ENCODE results near the gene CNGA2. TPM values are rescaled to one million over a fixed set of nuclear protein-coding genes. Genes with fewer than 3 reads are reported as not detected.

The CNGA2 gene
- total RNA-seq, 4 donors from 2014 or later, result not detected

DNA sequence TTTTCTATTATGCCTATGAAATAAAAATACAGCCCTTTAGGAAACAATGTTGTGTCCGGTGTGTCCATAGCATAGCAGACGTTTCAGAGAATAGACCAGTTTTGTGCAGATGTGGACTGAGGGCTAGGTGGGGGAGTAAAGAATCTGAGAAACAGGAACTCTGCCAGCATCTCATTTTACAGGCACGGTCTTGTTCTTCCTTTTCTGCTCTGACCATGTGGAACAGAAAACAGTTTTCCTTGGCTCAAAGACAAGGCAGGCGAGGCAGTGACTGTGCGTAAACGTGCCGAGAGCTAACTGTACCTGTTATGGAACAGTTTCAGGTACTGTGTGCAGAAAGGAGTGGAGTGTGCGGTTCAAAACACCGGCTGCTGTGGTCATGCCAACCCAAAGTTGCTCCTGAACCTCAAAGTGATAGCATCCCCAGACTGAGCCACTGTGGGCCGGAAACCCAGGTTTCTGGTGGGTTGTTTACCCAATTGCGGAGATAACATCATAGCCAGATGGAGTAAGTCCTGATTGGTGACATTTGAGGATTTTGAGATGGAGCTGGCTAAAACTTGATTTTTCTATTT is 20.2 kb downstream of the CNGA2 start:
- H3K4me3 ChIP-seq, result no peak overlapping the region
- DNase-seq (ENCODE audit: low spot score in 2 of 2), result no peak
- H3K9me3 ChIP-seq, result no peaks in the 10 kb centered on the region
- H3K36me3 ChIP-seq, result no peaks in the 10 kb centered on the region
- 54 to 66% methylated on average over 11 of the region's 11 CpGs for WGBS, 2 donors
- TF ChIP-seq POLR2A (IDR thresholded peaks at IDR 0.05), result no peak
- TF ChIP-seq, protein P1, sequence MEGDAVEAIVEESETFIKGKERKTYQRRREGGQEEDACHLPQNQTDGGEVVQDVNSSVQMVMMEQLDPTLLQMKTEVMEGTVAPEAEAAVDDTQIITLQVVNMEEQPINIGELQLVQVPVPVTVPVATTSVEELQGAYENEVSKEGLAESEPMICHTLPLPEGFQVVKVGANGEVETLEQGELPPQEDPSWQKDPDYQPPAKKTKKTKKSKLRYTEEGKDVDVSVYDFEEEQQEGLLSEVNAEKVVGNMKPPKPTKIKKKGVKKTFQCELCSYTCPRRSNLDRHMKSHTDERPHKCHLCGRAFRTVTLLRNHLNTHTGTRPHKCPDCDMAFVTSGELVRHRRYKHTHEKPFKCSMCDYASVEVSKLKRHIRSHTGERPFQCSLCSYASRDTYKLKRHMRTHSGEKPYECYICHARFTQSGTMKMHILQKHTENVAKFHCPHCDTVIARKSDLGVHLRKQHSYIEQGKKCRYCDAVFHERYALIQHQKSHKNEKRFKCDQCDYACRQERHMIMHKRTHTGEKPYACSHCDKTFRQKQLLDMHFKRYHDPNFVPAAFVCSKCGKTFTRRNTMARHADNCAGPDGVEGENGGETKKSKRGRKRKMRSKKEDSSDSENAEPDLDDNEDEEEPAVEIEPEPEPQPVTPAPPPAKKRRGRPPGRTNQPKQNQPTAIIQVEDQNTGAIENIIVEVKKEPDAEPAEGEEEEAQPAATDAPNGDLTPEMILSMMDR (IDR thresholded peaks at IDR 0.05), result no peak
- no peak for TF ChIP-seq EP300 (IDR thresholded peaks at IDR 0.05)
- H3K4me1 ChIP-seq, result peaks cover 0 to 11% (median 0%) of the 10 kb centered on the region in 4 donors
- H3K27me3 ChIP-seq, result peaks cover 0 to 12% of the 10 kb centered on the region in 2 donors
- H3K27ac ChIP-seq, result no peak overlapping the region

DNA sequence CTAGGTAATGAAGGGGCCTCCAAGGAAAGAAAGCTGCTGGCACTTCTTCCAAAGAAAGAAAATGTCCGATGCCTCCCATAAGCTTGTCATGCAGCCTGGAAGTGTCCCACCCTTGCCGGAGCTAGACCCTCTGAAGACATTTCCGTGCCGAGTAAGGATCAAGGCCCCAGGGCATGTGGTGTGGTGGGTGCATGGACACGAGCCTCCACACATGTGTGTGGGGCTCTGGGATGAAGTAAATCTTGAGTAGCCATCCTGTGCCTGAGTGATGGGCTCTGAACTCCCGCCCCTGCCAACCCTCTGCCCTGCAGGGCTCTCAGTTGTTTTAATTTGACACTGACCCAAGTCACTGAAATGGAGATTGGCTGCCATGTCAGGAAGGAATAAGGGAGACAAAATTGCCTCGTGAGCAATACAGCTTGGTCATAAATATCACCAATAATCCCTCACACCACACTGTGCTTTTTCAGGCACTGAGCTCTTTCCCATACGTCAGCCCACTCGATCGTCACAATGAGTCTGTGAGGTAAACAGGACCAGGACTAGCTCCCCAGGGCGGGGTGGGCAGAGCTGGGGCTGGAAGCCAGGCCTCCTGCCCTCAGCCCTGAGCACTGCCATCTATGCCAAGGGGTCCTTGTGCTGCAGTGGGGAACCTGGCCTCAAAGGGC is 24.6 kb downstream of the CNGA2 start:
- TF ChIP-seq, protein P1 (IDR thresholded peaks at IDR 0.05), result no peak
- TF ChIP-seq EP300 (IDR thresholded peaks at IDR 0.05) (no peak), POLR2A (IDR thresholded peaks at IDR 0.05) (no peak)
- Histone ChIP-seq H3K27me3 (no peaks in the 10 kb centered on the region), H3K4me1 (no peaks in the 10 kb centered on the region), H3K4me3 (no peak overlapping the region), H3K27ac (no peak overlapping the region), H3K9me3 (no peaks in the 10 kb centered on the region), H3K36me3 (no peaks in the 10 kb centered on the region)
- no peak for DNase-seq (ENCODE audit: low spot score in 2 of 2)
- 84 to 98% methylated on average over 8 to 11 of the region's 11 CpGs for WGBS, 2 donors

DNA sequence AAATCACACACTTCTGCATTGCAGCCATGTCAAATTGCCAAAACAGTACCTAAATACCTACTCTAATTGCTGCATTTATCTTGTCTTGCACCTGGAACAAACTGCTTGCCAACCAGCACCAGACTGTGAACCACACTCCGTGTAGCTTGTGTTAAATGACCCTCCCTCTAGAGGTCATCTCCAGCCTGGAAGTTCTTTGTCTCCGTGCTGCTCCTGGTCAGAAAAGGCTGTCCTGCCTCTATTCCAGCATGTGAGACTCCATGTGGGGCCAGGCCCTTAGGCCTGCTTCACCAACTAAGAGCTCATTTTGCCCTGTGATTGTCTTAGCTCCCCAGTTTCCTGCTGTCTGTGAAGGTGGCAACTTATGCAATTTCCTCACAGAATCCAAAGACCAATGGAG is 28.3 kb downstream of the CNGA2 start:
- no peaks in the 10 kb centered on the region for H3K36me3 ChIP-seq
- WGBS, 2 donors, result 56 to 57% methylated on average over 2 of the region's 2 CpGs
- H3K27me3 ChIP-seq, result peaks cover 0 to 3% of the 10 kb centered on the region in 2 donors
- H3K4me1 ChIP-seq, result no peaks in the 10 kb centered on the region
- TF ChIP-seq, protein P1 (IDR thresholded peaks at IDR 0.05), result no peak
- no peak for TF ChIP-seq EP300 (IDR thresholded peaks at IDR 0.05)
- no peak for TF ChIP-seq POLR2A (IDR thresholded peaks at IDR 0.05)
- no peak overlapping the region for H3K4me3 ChIP-seq
- H3K9me3 ChIP-seq, result no peaks in the 10 kb centered on the region
- no peak overlapping the region for H3K27ac ChIP-seq
- no peak for DNase-seq (ENCODE audit: low spot score in 2 of 2)

DNA sequence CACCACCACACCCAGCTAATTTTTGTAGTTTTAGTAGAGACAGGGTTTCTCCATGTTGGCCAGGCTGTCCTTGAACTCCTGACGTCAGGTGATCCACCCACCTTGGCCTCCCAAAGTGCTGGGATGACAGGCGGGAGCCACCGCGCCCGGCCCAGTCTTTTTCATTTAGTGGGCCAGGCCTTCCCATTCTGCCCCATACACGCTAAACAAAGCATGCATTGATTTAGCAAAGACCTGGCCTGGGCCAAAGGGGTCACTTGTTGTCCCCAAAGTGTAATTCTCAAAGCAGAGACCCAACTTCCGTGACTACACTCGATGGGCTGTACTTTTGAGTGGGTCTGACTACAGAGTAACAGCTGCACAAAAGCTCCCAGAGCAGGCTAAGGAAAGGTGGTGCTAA is 29.2 kb downstream of the CNGA2 start:
- 87 to 91% methylated on average over 6 to 8 of the region's 8 CpGs for WGBS, 2 donors
- DNase-seq (ENCODE audit: low spot score in 2 of 2), result no peak

DNA sequence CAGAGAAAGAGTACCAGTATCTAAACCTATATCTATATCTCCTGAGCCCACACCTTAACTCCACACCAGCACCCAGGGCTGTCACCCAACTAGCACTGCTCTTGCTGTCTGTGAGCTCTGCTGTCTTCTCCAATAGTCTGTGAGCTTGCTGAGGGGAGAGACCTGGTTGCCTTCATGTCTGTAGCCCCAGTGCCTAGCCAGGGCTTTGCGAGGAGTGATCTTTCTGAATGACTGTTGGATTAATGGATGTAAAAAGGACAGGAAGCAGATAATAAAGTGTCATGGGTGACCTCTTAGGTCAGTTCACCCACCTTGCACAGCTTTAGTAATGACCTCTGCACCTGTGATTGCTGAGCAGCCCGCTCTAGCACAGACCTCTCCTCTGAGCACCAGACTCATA is 30.5 kb downstream of the CNGA2 start:
- H3K9me3 ChIP-seq, result no peaks in the 10 kb centered on the region
- no peak overlapping the region for H3K4me3 ChIP-seq
- H3K27me3 ChIP-seq, result peaks cover 0 to 3% of the 10 kb centered on the region in 2 donors
- no peaks in the 10 kb centered on the region for H3K4me1 ChIP-seq
- H3K36me3 ChIP-seq, result no peaks in the 10 kb centered on the region
- TF ChIP-seq, protein P1 (IDR thresholded peaks at IDR 0.05), result no peak
- TF ChIP-seq EP300 (IDR thresholded peaks at IDR 0.05) (no peak), POLR2A (IDR thresholded peaks at IDR 0.05) (no peak)
- DNase-seq (ENCODE audit: low spot score in 2 of 2), result no peak
- H3K27ac ChIP-seq, result no peak overlapping the region
- WGBS, 2 donors, result 89 to 92% methylated on average over 2 of the region's 2 CpGs

More for the DNA sequence above, 29.2 kb downstream of the CNGA2 start:
- no peaks in the 10 kb centered on the region for H3K4me1 ChIP-seq
- peaks cover 0 to 3% of the 10 kb centered on the region in 2 donors for H3K27me3 ChIP-seq
- TF ChIP-seq, protein P1 (IDR thresholded peaks at IDR 0.05), result no peak
- TF ChIP-seq EP300 (IDR thresholded peaks at IDR 0.05), result no peak
- no peak for TF ChIP-seq POLR2A (IDR thresholded peaks at IDR 0.05)
- H3K27ac ChIP-seq, result no peak overlapping the region
- no peaks in the 10 kb centered on the region for H3K9me3 ChIP-seq
- H3K36me3 ChIP-seq, result no peaks in the 10 kb centered on the region
- H3K4me3 ChIP-seq, result no peak overlapping the region
